Esophagus squamous epithelium (tissue), 4 donors: ENCODE data around the gene ELP4.

ENCODE experiments used
- CTCF ChIP-seq, 6 experiments: fragments of 450-650 bp in 4 of 6; fragments of 200-600 bp in 2 of 6; sonication (generic) in 2 of 6; IDR thresholded peaks; one replicate each; pipeline ENCODE4 v1.5.1; 2016 to 2019; ENCODE audit warnings: antibody characterized with exemption in 6 of 6, mild to moderate bottlenecking in 4 of 6, moderate library complexity in 4 of 6
- POLR2A ChIP-seq, 4 donors: fragments of 450-650 bp; IDR thresholded peaks; one replicate each; pipeline ENCODE4 v1.6.1; 2017; ENCODE audit warnings: antibody characterized with exemption in 4 of 4, mild to moderate bottlenecking in 4 of 4, moderate library complexity in 3 of 4

- no peak for TF ChIP-seq CTCF (IDR thresholded peaks at IDR 0.05)
- no peak for TF ChIP-seq POLR2A (IDR thresholded peaks at IDR 0.05)
These were observed 269.8 kb downstream of the ELP4 start for GRCh38 chr11:31779374-31779791.
